C4-2B (cell line): ENCODE measurements around the gene NINL.

Experiments used
- ZFX ChIP-seq: fragments of 450-650 bp; IDR thresholded peaks from 2 replicates; pipeline ENCODE4 v1.6.1; 2017
- TF ChIP-seq, protein P1 (sequence below): fragments of 450-650 bp; conservative IDR thresholded peaks from 2 replicates; pipeline ENCODE4 v1.5.1; 2017; ENCODE audit warnings: mild to moderate bottlenecking

DNA sequence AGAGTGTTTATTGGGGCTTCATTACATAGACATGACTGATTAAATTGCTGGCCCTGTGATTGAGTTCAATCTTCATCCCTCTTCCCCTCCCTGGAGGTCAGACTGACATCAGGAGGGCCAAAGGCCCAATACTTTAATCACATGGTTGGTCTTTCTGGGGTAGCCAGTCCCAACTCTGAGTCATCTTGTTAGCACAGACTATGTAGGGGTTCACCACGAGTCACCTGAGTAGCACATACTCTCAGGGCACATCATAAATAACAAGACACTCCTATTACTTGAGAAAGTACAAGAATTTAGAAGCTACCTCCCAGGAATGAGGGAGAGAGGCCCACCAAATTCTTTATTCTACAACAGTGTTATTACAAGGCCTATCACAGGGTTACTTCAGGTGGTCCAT is 166.6 kb downstream of the NINL start:
- TF ChIP-seq, protein P1, sequence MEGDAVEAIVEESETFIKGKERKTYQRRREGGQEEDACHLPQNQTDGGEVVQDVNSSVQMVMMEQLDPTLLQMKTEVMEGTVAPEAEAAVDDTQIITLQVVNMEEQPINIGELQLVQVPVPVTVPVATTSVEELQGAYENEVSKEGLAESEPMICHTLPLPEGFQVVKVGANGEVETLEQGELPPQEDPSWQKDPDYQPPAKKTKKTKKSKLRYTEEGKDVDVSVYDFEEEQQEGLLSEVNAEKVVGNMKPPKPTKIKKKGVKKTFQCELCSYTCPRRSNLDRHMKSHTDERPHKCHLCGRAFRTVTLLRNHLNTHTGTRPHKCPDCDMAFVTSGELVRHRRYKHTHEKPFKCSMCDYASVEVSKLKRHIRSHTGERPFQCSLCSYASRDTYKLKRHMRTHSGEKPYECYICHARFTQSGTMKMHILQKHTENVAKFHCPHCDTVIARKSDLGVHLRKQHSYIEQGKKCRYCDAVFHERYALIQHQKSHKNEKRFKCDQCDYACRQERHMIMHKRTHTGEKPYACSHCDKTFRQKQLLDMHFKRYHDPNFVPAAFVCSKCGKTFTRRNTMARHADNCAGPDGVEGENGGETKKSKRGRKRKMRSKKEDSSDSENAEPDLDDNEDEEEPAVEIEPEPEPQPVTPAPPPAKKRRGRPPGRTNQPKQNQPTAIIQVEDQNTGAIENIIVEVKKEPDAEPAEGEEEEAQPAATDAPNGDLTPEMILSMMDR: no peak
- TF ChIP-seq ZFX: no peak
